ENCODE data around the gene GKN1.

DNA sequence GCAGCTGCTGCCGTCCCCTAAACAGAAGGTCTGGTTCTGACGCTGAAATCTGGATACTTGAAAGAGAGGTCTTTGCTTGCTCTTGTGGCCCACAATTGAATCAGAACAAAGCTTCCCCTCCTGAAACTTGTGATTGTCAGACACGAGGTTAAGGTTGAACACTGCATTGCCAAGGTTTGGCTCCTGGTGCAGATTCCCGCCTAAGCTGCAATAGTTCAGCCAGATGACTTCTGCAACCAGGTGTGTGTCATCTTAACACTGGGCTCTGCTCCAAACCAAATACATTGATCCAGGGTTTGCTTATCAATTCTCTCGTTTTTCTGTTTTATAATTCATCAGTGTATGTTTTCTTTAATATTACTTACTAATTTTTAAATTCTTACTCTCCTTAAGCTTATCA, 14.6 kb downstream of the GKN1 start:
- TF ChIP-seq, protein P1, sequence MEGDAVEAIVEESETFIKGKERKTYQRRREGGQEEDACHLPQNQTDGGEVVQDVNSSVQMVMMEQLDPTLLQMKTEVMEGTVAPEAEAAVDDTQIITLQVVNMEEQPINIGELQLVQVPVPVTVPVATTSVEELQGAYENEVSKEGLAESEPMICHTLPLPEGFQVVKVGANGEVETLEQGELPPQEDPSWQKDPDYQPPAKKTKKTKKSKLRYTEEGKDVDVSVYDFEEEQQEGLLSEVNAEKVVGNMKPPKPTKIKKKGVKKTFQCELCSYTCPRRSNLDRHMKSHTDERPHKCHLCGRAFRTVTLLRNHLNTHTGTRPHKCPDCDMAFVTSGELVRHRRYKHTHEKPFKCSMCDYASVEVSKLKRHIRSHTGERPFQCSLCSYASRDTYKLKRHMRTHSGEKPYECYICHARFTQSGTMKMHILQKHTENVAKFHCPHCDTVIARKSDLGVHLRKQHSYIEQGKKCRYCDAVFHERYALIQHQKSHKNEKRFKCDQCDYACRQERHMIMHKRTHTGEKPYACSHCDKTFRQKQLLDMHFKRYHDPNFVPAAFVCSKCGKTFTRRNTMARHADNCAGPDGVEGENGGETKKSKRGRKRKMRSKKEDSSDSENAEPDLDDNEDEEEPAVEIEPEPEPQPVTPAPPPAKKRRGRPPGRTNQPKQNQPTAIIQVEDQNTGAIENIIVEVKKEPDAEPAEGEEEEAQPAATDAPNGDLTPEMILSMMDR (IDR thresholded peaks at IDR 0.05) = no peak
- no peak for TF ChIP-seq POLR2AphosphoS5 (IDR thresholded peaks at IDR 0.05)
- no peak for TF ChIP-seq POLR2A (IDR thresholded peaks at IDR 0.05)
